GM10847 (cell line): ENCODE measurements around the gene MS4A4E.

Source experiments
- POLR2A ChIP-seq: IDR thresholded peaks from 2 replicates; pipeline ENCODE4 v1.6.1; 2011; ENCODE audit not compliant: insufficient read length; ENCODE audit errors: extremely low read depth

The MS4A4E gene

DNA sequence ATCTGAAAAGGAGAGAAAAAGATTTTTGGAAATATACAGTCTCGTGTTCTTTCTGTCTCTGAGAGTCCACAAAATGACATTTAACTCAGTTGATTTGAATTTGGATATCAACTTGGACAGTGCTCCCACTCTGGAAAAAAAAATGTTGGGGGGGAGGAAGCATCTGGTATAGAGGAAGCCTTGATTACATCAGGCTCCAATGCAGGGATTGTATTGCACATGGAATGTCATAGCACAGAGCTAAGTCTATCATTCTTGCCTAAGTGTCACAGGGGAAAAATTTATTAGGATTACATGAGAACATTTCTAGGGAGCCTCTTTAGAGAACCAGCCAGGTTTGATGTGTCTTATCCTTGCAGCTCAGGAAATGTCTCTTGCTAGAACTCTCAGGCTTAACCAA lies 83.1 kb downstream of the MS4A4E start:
- no peak for TF ChIP-seq POLR2A

DNA sequence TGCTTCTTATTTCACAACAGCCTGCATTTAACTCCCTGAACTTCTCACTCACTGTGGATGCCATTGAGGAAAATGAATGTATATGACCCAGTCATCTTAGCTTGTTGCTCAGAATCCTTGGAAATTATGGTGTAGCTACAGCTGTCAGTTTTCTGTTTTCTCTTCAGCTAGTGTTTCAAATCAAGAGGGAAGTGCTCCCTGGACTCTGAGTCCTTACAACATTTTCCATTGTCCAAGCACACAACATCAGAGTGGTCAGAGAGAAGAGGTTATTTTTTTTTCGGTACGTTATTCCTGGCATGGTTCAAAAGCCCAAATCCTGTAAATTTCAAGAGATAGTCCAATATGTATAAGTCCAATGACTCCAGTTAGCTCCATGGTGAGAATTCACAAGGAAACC lies 83.7 kb downstream of the MS4A4E start:
- TF ChIP-seq POLR2A = no peak

DNA sequence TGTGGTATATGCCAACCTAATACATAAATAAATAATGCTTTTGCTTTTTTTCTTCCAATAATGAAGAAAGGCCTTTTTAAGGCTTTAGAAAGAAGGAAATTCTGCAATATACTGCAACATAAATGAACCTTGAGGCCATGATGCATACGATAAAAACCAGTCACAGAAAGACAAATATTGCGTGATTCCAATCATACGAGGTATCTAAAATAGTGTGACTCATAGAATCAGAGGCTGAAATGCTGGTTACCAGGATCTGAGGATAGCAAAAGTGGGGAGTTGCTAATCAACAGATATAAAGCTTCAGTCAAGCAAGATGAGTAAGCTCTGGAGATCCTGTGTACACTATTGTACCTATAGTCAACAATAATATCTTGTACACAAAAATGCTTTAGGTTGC lies 84.3 kb downstream of the MS4A4E start:
- no peak for TF ChIP-seq POLR2A

DNA sequence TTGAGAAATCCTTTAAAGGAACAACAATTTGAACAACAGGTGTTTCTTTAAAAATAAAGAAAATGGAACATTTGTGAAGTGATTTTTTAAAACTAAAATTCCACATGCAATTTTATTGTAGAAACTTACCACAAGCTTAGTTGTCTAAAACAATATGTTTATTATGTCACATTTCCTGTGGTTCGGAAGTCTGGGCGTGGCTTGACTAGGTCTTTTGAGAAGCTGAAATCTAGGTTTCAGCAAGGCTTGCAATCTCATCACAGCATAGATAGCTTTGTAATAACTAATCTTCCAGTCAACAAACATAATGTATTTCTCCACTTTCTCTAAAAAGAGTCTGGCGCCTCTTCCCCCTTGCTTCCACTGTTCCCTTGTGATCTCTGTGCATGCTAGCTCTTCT lies 87.0 kb downstream of the MS4A4E start:
- no peak for TF ChIP-seq POLR2A

DNA sequence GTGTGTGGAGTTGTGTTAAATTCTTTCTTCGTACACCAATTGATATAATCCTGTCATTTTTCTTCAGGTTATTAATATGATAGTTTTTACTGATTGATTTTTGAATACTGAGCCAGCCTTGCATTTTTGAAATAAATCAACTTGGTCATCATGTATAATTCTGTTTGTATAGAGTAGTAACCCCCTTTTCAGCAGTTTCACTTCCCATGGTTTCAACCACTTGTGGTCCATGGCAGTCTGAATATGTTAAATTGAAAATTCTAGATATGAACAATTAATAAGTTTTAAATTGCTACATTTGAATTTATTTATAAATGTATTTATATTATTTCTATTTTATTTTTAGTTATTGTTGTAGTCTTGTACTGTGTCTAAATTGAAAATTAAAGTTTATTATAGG lies 92.7 kb downstream of the MS4A4E start:
- TF ChIP-seq POLR2A = no peak
